ENCODE measurements around the gene MBOAT7.
"Not testable (repeated sequence)": the region's sequence is repeated elsewhere in the genome, so short reads cannot be mapped to it uniquely, and the experiment has no call there.

The MBOAT7 gene

GRCh38 chr19:54189145-54189734 is at the start of gene MBOAT7:
Gene MBOAT7 (minus strand): TSS chr19:54189580. CDS start chr19:54188508, 1,072 bp downstream.
- DNase-seq (ENCODE audit: low spot score), result no peak

GRCh38 chr19:54233941-54234340 is 44.6 kb upstream of the MBOAT7 start:
- no peak for DNase-seq (ENCODE audit: low spot score)

DNA sequence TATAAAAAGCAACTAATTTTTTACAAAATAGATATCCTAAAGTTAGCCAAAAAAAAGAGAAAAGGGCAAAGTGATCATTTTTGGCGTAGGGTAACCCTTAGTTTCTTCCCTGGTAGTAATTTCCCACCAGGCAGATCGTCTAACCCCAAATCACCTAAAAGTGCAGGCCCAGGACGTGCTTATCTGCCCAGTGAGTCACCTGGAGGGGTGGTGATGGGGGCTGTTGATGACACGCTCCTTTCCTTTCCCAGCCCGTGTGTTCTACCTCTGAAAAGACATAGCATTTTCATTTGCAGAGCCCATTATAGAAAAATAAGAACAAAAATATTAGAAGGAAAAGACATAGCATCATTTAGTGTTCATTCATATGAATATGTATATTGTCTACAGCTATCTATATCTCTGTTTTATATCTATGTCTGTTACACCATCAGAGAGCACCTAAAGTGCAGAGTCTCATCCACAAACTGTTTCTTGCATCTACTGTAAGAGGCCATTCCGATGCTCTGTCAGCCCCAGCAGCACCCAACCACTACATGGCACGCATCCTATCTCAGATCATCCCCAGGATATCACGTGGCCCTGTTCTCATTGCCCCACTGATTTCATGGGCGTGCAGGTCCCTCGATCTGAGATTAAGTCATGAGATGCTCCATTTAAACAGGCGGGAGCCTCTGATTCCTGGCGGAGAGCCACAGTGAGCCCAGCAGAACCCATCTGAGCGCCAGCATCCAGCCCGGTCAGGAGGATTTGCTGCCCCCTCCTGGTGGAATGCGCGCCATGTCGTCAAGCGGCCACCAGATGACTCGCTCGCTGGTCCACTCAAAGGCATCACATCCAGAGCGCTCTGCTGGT is 41.9 kb upstream of the MBOAT7 start:
- peak; percentile 88 for DNase-seq (ENCODE audit: low spot score)

DNA sequence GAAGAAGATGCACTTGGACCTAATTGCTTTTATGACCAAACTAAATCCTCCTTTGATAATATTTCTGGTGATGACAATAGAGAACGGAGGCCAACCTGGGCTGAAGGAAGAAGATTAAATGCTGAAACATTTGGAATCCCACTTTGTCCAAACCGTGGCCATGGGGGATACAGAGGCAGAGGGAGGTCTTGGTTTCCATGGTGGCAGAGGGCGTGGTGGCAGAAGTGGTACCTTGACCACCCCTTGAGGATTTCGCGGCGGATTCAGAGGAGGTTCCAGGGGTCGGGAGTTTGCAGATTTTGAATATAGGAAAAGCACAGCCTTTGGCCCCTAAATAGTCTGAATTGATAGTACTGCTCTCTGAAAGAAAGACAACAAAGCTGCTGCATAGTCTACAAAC is 40.7 kb upstream of the MBOAT7 start:
- no peak for DNase-seq (ENCODE audit: low spot score)

GRCh38 chr19:54229146-54229545 is 39.8 kb upstream of the MBOAT7 start:
- no peak for DNase-seq (ENCODE audit: low spot score)

DNA sequence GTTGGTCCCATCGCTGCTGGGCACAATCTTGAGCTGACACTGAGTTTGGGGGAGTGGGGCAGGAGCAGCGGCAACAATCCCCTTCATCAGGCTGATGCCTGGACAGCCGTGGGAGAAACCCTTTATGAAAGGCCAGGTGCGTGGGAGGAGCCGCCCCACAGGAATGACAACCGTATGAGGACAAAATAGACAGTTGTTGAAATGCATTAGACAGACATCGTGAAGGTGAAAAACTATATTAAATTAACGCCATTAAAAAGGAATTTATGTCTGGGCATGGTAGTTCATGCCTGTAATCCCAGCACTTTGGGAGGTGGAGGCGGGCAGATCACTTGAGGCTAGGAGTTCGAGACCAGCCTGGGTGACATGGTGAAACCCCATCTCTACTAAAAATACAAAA is 35.2 kb upstream of the MBOAT7 start:
- DNase-seq (ENCODE audit: low spot score), result not testable (repeated sequence)

DNA sequence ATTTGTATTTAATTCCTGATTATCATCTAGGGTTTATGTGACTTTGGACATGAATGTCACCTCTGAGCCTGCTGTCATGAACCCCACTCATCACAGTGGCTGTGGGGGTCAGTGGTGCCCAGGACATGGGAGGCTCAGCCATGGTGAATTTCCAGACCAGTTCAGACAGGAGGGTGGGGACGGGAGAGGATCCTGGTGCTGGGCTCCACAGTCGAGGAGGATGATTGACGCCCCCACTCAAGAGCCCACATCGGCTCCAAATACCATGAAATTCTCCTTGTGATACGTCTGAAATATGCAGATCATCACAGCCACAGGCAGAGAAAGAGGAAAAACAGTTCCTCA is 34.5 kb upstream of the MBOAT7 start:
- not testable (repeated sequence) for DNase-seq (ENCODE audit: low spot score)

DNA sequence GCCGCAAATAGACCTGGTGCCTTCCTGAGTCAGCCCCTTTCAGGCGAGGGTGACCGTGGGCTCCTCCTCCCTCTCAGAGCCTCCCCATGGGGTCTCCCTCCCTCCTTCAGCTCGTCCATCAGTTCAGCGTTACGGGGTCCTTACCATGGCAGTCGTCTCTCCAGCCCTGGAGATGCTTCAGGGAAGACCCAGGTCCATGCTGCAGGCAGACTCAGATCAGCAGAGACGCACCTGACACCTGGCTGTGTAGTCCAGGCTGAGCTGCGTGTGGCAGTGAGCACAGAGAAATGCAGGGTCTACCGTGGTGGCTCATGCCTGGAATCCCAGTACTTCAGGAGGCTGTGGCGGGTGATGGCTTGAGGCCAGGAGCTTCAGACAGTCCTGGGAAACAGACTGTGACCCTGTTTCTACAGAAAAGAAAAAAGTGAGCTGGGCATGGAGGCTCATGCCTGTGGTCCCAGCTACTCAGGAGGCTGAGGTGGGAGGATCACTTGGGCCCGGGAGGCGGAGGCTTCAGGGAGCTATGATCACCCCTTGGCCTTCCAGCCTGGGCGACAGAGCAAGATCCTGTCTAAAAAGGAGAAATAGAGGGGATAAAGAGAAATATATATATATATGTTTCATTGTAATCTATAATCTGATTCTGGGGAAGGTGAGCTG is 34.0 kb upstream of the MBOAT7 start:
- not testable (repeated sequence) for DNase-seq (ENCODE audit: low spot score)

GRCh38 chr19:54222474-54223276 is 33.3 kb upstream of the MBOAT7 start, which contains the start of gene LILRB3:
Gene LILRB3 (minus strand): TSS chr19:54223007. CDS start chr19:54222976, 31 bp downstream.
- not testable (repeated sequence) for DNase-seq (ENCODE audit: low spot score)

DNA sequence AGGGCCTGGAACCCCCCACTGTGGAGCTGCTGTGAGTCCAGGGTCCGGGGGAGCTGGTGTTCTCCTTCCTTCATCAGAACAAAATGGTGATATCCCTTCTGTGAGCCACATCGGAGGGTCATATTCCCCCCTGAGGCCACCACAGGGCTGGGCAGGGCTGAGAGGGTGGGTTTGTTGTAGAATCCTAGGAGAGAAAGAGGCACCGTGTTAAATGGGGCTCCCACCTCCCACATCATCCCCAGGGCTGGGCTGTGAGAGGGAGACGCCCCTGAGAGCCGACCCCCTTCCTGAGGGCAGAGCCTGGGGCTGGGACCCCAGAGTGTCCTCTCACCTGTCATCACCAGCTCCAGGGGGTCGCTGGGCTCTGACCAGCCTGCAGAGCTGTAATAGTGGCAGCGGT is 32.6 kb upstream of the MBOAT7 start:
- not testable (repeated sequence) for DNase-seq (ENCODE audit: low spot score)

- not testable (repeated sequence) for DNase-seq (ENCODE audit: low spot score)
These were observed 30.3 kb upstream of the MBOAT7 start for GRCh38 chr19:54219702-54220101.

DNA sequence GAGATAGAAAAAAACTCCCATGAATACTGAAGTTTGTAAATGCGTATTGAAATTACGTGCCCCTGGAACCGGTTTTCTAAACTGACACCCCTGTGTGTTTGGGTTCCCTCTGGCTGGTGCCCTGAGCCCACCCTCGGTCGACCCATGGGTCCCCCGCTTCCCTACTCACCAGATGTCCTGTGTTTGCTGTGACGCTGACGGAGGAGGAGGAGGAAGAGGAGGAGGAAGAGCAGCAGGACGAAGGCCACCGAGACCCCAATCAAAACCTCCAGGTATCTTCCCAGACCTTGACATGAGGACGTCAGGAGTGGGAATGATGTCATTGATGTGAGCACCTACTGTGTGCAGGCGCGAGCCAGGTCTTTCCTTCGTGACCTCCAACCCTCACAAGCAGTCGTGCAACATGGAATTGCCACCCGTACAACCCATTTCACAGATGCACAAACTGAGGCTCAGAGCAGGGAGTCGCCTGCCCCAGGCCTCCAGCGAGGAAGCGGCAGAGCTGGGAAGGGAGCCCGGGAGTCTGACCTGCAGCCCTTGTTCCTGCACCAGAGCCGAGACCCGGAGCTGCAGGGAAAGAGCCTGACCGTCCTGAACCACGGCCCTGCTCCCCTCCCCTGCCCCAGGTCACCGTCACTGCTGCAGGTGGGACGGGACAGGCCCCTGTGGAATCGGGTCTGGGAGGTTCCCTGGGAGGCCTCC is 29.7 kb upstream of the MBOAT7 start:
- DNase-seq (ENCODE audit: low spot score), result no peak

DNA sequence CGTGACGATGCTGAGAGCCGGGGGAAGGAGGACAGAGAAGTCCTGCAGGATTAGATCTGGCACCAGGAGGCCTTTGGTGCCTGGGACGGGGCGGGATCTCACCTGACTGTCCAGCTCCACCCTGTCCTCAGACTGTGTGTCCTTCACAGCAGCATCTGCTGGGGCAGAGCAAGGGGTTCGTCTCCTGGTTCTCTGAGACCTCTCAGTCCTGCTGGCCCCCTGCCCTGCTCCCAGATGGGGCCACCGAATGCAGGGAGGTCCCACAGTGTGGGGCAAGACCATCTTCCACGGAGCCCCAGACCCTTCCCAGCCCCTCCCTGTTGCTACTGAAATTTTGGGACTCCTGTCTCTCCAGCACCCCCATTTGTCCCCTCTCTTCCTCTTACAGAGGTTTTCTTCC is 28.9 kb upstream of the MBOAT7 start:
- DNase-seq (ENCODE audit: low spot score), result no peak

- not testable (repeated sequence) for DNase-seq (ENCODE audit: low spot score)
These were observed 28.3 kb upstream of the MBOAT7 start for GRCh38 chr19:54217517-54218247.

DNA sequence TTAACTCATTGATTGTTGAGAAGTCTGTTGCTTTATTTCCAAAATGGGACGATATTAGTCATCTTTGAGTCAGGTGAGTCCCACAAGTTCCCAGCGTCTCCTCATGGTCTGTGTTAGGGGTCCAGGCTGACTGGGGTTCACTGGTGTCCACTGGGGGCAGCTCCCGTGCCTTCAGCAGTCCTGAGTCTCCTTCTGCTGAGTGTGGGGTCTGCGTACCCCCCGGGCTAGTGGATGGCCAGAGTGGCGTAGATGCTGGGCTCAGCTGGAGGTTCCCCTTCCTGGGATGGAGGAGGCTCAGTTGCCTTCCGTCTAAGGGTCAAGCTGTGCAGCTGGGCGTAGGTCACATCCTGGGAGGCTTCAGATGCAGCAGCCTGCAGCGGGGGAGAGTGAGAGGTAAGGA is 27.5 kb upstream of the MBOAT7 start:
- DNase-seq (ENCODE audit: low spot score), result no peak

DNA sequence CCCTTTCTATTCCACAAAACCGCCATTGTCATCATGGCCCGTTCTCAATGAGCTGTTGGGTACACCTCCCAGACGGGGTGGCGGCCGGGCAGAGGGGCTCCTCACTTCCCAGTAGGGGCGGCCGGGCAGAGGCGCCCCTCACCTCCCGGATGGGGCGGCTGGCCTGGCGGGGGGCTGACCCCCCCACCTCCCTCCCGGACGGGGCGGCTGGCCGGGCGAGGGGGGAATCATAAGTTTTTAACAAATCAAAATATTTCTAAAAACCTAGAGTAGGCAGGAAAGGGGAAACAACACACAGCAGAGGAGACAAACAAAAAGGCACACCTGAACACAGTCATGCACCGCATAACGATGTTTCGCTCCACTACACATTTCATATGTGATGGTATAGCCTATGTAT is 25.4 kb upstream of the MBOAT7 start:
- not testable (repeated sequence) for DNase-seq (ENCODE audit: low spot score)

DNA sequence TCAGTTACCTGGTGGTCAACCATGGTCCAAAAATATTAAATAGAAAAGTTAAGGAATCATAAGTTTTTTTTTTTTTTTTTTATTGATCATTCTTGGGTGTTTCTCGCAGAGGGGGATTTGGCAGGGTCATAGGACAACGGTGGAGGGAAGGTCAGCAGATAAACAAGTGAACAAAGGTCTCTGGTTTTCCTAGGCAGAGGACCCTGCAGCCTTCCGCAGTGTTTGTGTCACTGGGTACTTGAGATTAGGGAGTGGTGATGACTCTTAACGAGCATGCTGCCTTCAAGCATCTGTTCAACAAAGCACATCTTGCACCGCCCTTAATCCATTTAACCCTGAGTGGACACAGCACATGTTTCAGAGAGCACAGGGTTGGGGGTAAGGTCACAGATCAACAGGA is 24.8 kb upstream of the MBOAT7 start:
- DNase-seq (ENCODE audit: low spot score), result not testable (repeated sequence)

DNA sequence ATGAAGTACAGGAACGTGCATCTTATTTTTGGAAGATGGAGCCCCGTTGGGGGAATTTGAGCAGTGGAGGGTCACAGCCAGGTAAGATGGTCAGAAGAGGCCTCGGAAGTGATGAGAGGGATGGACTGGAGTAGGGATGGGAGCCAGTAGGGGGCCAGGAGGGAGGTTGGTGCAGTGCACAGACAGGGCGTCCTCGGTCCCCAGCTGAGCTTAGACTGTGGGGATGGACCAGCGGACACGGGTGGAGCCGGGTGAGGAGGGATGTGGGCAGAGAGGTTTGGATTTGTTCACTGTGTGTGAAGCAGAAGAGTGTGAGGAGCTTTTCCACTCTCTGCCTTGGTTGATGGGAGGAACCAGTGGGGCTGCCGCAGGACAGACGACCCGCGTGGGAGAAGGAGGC is 21.9 kb upstream of the MBOAT7 start:
- no peak for DNase-seq (ENCODE audit: low spot score)

- no peak for DNase-seq (ENCODE audit: low spot score)
These were observed 20.6 kb upstream of the MBOAT7 start for GRCh38 chr19:54209811-54210494.
